GM12892 (cell line): ENCODE results near the gene PCDHGA1.
A peak's percentile ranks its signal among the peaks of the same experiment; 100 is the strongest.

Source experiments
- DNase-seq: peaks from one replicate; pipeline ENCODE4 v3.0.0; 2011; ENCODE audit not compliant: insufficient read length
- FAIRE-seq: peaks from 2 replicates; lab custom pipeline; 2011; peaks lifted over from hg19 to GRCh38; lab: Jason Lieb, UNC
- POLR2A ChIP-seq: IDR thresholded peaks from 2 replicates; pipeline ENCODE4 v1.6.1; 2011; ENCODE audit warnings: low read depth, low read length, control low read depth
- POLR2AphosphoS5 ChIP-seq: IDR thresholded peaks from 2 replicates; pipeline ENCODE4 v1.6.1; 2011; ENCODE audit warnings: low read depth, low read length, control low read depth
- TAF1 ChIP-seq: IDR thresholded peaks from 2 replicates; pipeline ENCODE4 v1.6.1; 2011; ENCODE audit warnings: low read depth, mild to moderate bottlenecking, control low read depth, low read length, borderline replicate concordance

The PCDHGA1 gene

DNA sequence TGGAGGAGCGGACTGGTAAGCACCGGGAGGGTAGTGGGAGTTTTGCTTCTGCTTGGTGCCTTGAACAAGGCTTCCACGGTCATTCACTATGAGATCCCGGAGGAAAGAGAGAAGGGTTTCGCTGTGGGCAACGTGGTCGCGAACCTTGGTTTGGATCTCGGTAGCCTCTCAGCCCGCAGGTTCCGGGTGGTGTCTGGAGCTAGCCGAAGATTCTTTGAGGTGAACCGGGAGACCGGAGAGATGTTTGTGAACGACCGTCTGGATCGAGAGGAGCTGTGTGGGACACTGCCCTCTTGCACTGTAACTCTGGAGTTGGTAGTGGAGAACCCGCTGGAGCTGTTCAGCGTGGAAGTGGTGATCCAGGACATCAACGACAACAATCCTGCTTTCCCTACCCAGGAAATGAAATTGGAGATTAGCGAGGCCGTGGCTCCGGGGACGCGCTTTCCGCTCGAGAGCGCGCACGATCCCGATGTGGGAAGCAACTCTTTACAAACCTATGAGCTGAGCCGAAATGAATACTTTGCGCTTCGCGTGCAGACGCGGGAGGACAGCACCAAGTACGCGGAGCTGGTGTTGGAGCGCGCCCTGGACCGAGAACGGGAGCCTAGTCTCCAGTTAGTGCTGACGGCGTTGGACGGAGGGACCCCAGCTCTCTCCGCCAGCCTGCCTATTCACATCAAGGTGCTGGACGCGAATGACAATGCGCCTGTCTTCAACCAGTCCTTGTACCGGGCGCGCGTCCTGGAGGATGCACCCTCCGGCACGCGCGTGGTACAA is 146.0 kb downstream of the PCDHGA1 start:
- DNase-seq (no peak), FAIRE-seq (no peak)
- no peak for TF ChIP-seq TAF1
- TF ChIP-seq POLR2A: no peak
- TF ChIP-seq POLR2AphosphoS5: no peak

DNA sequence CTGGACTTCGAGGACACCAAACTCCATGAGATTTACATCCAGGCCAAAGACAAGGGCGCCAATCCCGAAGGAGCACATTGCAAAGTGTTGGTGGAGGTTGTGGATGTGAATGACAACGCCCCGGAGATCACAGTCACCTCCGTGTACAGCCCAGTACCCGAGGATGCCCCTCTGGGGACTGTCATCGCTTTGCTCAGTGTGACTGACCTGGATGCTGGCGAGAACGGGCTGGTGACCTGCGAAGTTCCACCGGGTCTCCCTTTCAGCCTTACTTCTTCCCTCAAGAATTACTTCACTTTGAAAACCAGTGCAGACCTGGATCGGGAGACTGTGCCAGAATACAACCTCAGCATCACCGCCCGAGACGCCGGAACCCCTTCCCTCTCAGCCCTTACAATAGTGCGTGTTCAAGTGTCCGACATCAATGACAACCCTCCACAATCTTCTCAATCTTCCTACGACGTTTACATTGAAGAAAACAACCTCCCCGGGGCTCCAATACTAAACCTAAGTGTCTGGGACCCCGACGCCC is 146.8 kb downstream of the PCDHGA1 start:
- no peak for DNase-seq
- FAIRE-seq: peak; percentile 82
- no peak for TF ChIP-seq TAF1
- no peak for TF ChIP-seq POLR2A

DNA sequence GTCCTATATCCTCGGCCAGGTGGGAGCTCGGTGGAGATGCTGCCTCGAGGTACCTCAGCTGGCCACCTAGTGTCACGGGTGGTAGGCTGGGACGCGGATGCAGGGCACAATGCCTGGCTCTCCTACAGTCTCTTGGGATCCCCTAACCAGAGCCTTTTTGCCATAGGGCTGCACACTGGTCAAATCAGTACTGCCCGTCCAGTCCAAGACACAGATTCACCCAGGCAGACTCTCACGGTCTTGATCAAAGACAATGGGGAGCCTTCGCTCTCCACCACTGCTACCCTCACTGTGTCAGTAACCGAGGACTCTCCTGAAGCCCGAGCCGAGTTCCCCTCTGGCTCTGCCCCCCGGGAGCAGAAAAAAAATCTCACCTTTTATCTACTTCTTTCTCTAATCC is 147.5 kb downstream of the PCDHGA1 start:
- TF ChIP-seq POLR2AphosphoS5 (no peak), POLR2A (no peak), TAF1 (no peak)
- DNase-seq (no peak), FAIRE-seq (no peak)

- no peak for TF ChIP-seq TAF1
- no peak for TF ChIP-seq POLR2A
- TF ChIP-seq POLR2AphosphoS5: no peak
- DNase-seq (no peak), FAIRE-seq (peak; percentile 56)
These were observed 148.1 kb downstream of the PCDHGA1 start for GRCh38 chr5:141478321-141478945.

DNA sequence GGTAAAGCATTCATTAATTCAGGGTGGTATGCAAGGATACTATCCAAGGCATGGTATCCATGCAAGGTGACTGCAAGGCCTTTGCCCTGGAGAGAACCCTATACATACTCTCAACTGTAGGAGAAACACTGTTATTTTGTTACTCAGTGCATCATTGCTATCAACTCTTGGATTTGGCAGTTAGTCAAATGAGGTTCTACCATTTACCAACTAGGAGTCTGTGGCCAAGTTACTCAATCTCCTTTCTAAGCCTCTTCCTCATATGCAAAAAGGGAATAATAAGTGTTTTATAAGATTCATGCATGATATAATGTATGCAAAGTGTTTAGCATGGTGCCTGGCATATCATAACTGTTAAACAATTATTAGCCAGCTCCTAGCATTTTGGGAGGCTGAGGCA is 149.5 kb downstream of the PCDHGA1 start:
- FAIRE-seq (no peak), DNase-seq (no peak)
- TF ChIP-seq POLR2AphosphoS5 (no peak), TAF1 (no peak), POLR2A (no peak)

GRCh38 chr5:141483902-141484301 is 153.6 kb downstream of the PCDHGA1 start:
- TF ChIP-seq POLR2AphosphoS5 (no peak), POLR2A (no peak), TAF1 (no peak)
- no peak for FAIRE-seq
- no peak for DNase-seq

GRCh38 chr5:141484310-141484640 is 154.0 kb downstream of the PCDHGA1 start:
- no peak for FAIRE-seq

DNA sequence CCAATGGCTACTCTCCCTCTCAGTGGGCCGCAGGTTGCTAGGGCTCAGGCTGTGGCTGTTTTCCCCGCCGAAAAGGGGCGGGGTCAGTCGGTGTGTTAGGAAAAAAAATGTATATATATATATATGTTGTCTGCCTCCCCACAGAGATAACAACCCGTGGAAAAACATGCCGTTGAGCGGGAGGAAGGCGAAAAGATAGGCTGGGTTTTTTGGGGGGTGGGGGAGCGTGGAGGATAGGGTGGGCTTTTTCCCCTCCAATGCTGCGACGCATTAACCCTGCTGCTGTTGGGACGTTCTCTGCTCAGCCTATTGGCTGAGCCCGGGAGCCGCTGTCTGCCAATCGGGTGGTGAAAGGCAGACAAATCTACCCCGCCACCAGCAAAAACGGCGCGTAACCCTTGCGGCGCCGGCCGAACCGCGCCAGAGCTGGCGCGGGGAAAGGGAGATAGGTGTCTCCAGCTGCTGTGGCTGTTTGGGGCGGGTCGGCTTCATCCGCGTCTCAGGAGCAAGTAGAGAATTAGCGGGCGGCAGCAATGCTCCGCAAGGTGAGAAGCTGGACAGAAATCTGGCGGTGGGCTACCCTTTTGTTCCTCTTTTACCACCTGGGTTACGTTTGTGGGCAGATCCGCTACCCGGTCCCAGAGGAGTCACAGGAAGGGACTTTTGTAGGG is 154.5 kb downstream of the PCDHGA1 start, which contains the start of gene PCDHGC4:
Gene PCDHGC4 (plus strand): TSS at position 390 of the 671 bp plus-strand sequence. CDS start 144 bp downstream, at position 534.
- no peak for DNase-seq
- no peak for FAIRE-seq
- no peak for TF ChIP-seq TAF1
- TF ChIP-seq POLR2A: no peak
- no peak for TF ChIP-seq POLR2AphosphoS5

More at GRCh38 chr5:141484310-141484640, 154.0 kb downstream of the PCDHGA1 start:
- TF ChIP-seq POLR2A: no peak
- TF ChIP-seq POLR2AphosphoS5: no peak
- DNase-seq: no peak

- DNase-seq: no peak
- TF ChIP-seq POLR2A (no peak), TAF1 (no peak), POLR2AphosphoS5 (no peak)
- FAIRE-seq: no peak
These were observed 155.2 kb downstream of the PCDHGA1 start for GRCh38 chr5:141485321-141486055.

DNA sequence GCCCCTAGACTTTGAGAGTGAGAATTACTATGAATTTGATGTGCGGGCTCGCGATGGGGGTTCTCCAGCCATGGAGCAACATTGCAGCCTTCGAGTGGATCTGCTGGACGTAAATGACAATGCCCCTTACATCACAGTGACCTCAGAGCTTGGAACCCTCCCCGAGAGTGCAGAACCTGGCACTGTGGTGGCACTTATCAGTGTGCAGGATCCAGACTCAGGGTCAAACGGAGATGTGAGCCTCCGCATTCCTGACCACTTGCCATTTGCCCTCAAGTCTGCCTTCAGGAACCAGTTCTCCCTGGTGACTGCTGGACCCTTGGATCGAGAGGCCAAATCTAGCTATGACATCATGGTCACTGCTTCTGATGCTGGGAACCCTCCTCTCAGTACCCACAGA is 155.8 kb downstream of the PCDHGA1 start:
- DNase-seq (no peak), FAIRE-seq (no peak)

GRCh38 chr5:141487131-141487530 is 156.8 kb downstream of the PCDHGA1 start:
- TF ChIP-seq TAF1 (no peak), POLR2A (no peak), POLR2AphosphoS5 (no peak)
- no peak for FAIRE-seq

More for the DNA sequence above, 155.8 kb downstream of the PCDHGA1 start:
- no peak for TF ChIP-seq POLR2A
- no peak for TF ChIP-seq POLR2AphosphoS5
- no peak for TF ChIP-seq TAF1

More at GRCh38 chr5:141487131-141487530, 156.8 kb downstream of the PCDHGA1 start:
- no peak for DNase-seq
